Muscle of leg (tissue), 11 donors: ENCODE results near the gene SLC6A11. TPM values are rescaled to one million over a fixed set of nuclear protein-coding genes. Genes with fewer than 3 reads are reported as not detected.

ENCODE experiments used
- DNase-seq: peaks from one replicate; pipeline ENCODE4 v3.0.0; 2013
- H3K27ac ChIP-seq: one replicate; pipeline ENCODE4 v1.5.1; 2013; ENCODE audit warnings: mild to moderate bottlenecking, low read length, control low read depth
- H3K27me3 ChIP-seq: one replicate; pipeline ENCODE4 v1.6.1; 2013; ENCODE audit warnings: low read length; ENCODE audit not compliant: control insufficient read depth, insufficient read depth
- H3K36me3 ChIP-seq: one replicate; pipeline ENCODE4 v1.6.1; 2013; ENCODE audit warnings: low read length; ENCODE audit not compliant: control insufficient read depth, insufficient read depth
- H3K4me1 ChIP-seq: one replicate; pipeline ENCODE4 v1.6.1; 2013; ENCODE audit warnings: low read length; ENCODE audit not compliant: control insufficient read depth, insufficient read depth
- H3K4me3 ChIP-seq: one replicate; pipeline ENCODE4 v1.5.1; 2013; ENCODE audit warnings: low read length, control low read depth
- H3K9me3 ChIP-seq: replicated peaks from 2 replicates; pipeline ENCODE4 v1.6.1; 2013; ENCODE audit warnings: low read depth, low read length; ENCODE audit not compliant: control insufficient read depth
- WGBS: methylation state at CpG from one replicate; pipeline ENCODE4 v1.1.5; 2013; ENCODE audit warnings: missing lambda C conversion rate; ENCODE audit not compliant: insufficient coverage; 5-methylcytosine and 5-hydroxymethylcytosine counted together
- polyA plus RNA-seq, 8 donors: library from polyadenylated mRNA; unstranded; fragments of 120-200 nt; gene quantifications; one replicate each; pipeline versions ENCODE4 v1.2.1 to v1.2.3, GENCODE V29; 2013; ENCODE audit warnings: inconsistent platforms in 1 of 8, low replicate concordance in 1 of 8; ENCODE audit not compliant: insufficient read length in 8 of 8, insufficient read depth in 1 of 8
- total RNA-seq: library from RNA; stranded (reverse); fragments of 120-200 nt; gene quantifications from one replicate; pipeline ENCODE4 v1.2.4, GENCODE V29; 2013

SLC6A11 gene
- total and polyA plus RNA-seq, 9 donors = under 0.01 to 0.23 (median 0.07) TPM; not detected in 4

GRCh38 chr3:10836676-10837075, 20.6 kb downstream of the SLC6A11 start:
- Histone ChIP-seq H3K27me3 (peaks cover 18% of the 10 kb centered on the region), H3K9me3 (no peaks in the 10 kb centered on the region), H3K4me1 (no peaks in the 10 kb centered on the region), H3K36me3 (no peaks in the 10 kb centered on the region), H3K27ac (no peak overlapping the region), H3K4me3 (no peak overlapping the region)
- DNase-seq = no peak
- 90% methylated on average over 2 of the region's 2 CpGs for WGBS

- Histone ChIP-seq H3K27me3 (peaks cover 16% of the 10 kb centered on the region), H3K4me1 (no peaks in the 10 kb centered on the region), H3K4me3 (no peak overlapping the region), H3K9me3 (no peaks in the 10 kb centered on the region), H3K27ac (no peak overlapping the region), H3K36me3 (no peaks in the 10 kb centered on the region)
- DNase-seq = no peak
- WGBS = 45% methylated on average over 5 of the region's 8 CpGs
These were observed 21.8 kb downstream of the SLC6A11 start for GRCh38 chr3:10837849-10838248.

GRCh38 chr3:10839167-10839566, 23.1 kb downstream of the SLC6A11 start:
- DNase-seq = no peak
- Histone ChIP-seq H3K27ac (no peak overlapping the region), H3K4me1 (no peaks in the 10 kb centered on the region), H3K4me3 (no peak overlapping the region), H3K27me3 (peaks cover 16% of the 10 kb centered on the region), H3K36me3 (no peaks in the 10 kb centered on the region), H3K9me3 (no peaks in the 10 kb centered on the region)
- whole genome bisulfite sequencing = 73% methylated on average over 4 of the region's 4 CpGs

GRCh38 chr3:10841100-10841499, 25.1 kb downstream of the SLC6A11 start:
- H3K36me3 ChIP-seq = no peaks in the 10 kb centered on the region
- H3K27me3 ChIP-seq = peaks cover 7% of the 10 kb centered on the region
- H3K27ac ChIP-seq = no peak overlapping the region
- no peaks in the 10 kb centered on the region for H3K4me1 ChIP-seq
- WGBS = no CpG with 5 or more reads among the region's 4 CpGs
- no peaks in the 10 kb centered on the region for H3K9me3 ChIP-seq
- H3K4me3 ChIP-seq = no peak overlapping the region
- no peak for DNase-seq

GRCh38 chr3:10843378-10843777, 27.4 kb downstream of the SLC6A11 start:
- peaks cover 8% of the 10 kb centered on the region for H3K27me3 ChIP-seq
- no peaks in the 10 kb centered on the region for H3K9me3 ChIP-seq
- WGBS = 72% methylated on average over 2 of the region's 3 CpGs

GRCh38 chr3:10845001-10845761, 29.2 kb downstream of the SLC6A11 start:
- H3K4me3 ChIP-seq = no peak overlapping the region
- no peak overlapping the region for H3K27ac ChIP-seq
- no peaks in the 10 kb centered on the region for H3K9me3 ChIP-seq
- DNase-seq = peak; percentile 33
- WGBS = 38% methylated on average over 3 of the region's 6 CpGs
- H3K36me3 ChIP-seq = no peaks in the 10 kb centered on the region
- no peaks in the 10 kb centered on the region for H3K4me1 ChIP-seq
- peaks cover 3% of the 10 kb centered on the region for H3K27me3 ChIP-seq

More at GRCh38 chr3:10843378-10843777, 27.4 kb downstream of the SLC6A11 start:
- no peak for DNase-seq
- H3K36me3 ChIP-seq = no peaks in the 10 kb centered on the region
- H3K27ac ChIP-seq = no peak overlapping the region
- H3K4me3 ChIP-seq = no peak overlapping the region
- H3K4me1 ChIP-seq = no peaks in the 10 kb centered on the region

GRCh38 chr3:10845839-10846656, 30.0 kb downstream of the SLC6A11 start:
- no peaks in the 10 kb centered on the region for H3K36me3 ChIP-seq
- H3K27ac ChIP-seq = no peak overlapping the region
- H3K4me1 ChIP-seq = no peaks in the 10 kb centered on the region
- peaks cover 7% of the 10 kb centered on the region for H3K27me3 ChIP-seq
- H3K4me3 ChIP-seq = no peak overlapping the region
- peak; percentile 57 for DNase-seq
- H3K9me3 ChIP-seq = no peaks in the 10 kb centered on the region
- 78% methylated on average over 5 of the region's 5 CpGs for WGBS

- no peaks in the 10 kb centered on the region for H3K4me1 ChIP-seq
- H3K36me3 ChIP-seq = no peaks in the 10 kb centered on the region
- DNase-seq = no peak
- H3K9me3 ChIP-seq = no peaks in the 10 kb centered on the region
- no peak overlapping the region for H3K27ac ChIP-seq
- H3K4me3 ChIP-seq = no peak overlapping the region
- peaks cover 7% of the 10 kb centered on the region for H3K27me3 ChIP-seq
- 100% methylated on average over 1 of the region's 4 CpGs for WGBS
These were observed 30.6 kb downstream of the SLC6A11 start for GRCh38 chr3:10846657-10846975.

- Histone ChIP-seq H3K36me3 (no peaks in the 10 kb centered on the region), H3K27ac (no peak overlapping the region), H3K4me3 (no peak overlapping the region), H3K4me1 (no peaks in the 10 kb centered on the region), H3K27me3 (peaks cover 7% of the 10 kb centered on the region), H3K9me3 (no peaks in the 10 kb centered on the region)
- WGBS = 89% methylated on average over 3 of the region's 3 CpGs
- DNase-seq = no peak
These were observed 32.2 kb downstream of the SLC6A11 start for GRCh38 chr3:10848261-10848660.

GRCh38 chr3:10852066-10852808, 36.2 kb downstream of the SLC6A11 start:
- 69% methylated on average over 14 of the region's 17 CpGs for WGBS
- DNase-seq = no peak
- Histone ChIP-seq H3K4me3 (no peak overlapping the region), H3K4me1 (no peaks in the 10 kb centered on the region), H3K9me3 (no peaks in the 10 kb centered on the region), H3K27me3 (peaks cover 7% of the 10 kb centered on the region), H3K27ac (no peak overlapping the region), H3K36me3 (no peaks in the 10 kb centered on the region)
